GM15510 (cell line): ENCODE data around the gene FBXW10B.
"Not testable (repeated sequence)": the region's sequence is repeated elsewhere in the genome, so short reads cannot be mapped to it uniquely, and the experiment has no call there.

Experiments used
- POLR2A ChIP-seq: IDR thresholded peaks from 3 replicates; pipeline ENCODE4 v1.6.1; 2011; ENCODE audit warnings: borderline replicate concordance; ENCODE audit not compliant: insufficient read length; ENCODE audit errors: extremely low read depth

Gene FBXW10B

GRCh38 chr17:15619331-15620058, at the start of gene FBXW10B:
FBXW10B (minus strand) TSS chr17:15619704; CDS start chr17:15619512, 192 bp downstream.
- not testable (repeated sequence) for TF ChIP-seq POLR2A

GRCh38 chr17:15663691-15664090, 44.2 kb upstream of the FBXW10B start:
- no peak for TF ChIP-seq POLR2A

DNA sequence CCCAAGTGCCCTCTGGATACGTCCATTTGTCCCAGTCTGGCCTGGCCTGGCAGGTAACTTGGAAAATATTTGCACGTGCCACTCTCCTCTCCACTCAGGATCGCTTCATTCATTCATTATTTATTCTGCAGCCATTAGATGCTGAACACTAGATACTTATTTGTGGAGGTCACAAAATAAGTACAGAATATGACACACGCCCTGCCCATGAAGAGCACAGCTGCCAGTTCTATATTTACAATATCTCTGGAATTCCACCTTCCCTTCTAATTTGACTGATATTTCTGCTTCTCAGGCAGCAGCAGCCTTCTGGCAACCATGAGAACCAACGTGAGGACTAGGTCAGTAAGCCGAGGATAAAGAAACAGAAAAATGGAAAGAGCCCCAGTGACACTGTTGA, 43.7 kb upstream of the FBXW10B start:
- no peak for TF ChIP-seq POLR2A

DNA sequence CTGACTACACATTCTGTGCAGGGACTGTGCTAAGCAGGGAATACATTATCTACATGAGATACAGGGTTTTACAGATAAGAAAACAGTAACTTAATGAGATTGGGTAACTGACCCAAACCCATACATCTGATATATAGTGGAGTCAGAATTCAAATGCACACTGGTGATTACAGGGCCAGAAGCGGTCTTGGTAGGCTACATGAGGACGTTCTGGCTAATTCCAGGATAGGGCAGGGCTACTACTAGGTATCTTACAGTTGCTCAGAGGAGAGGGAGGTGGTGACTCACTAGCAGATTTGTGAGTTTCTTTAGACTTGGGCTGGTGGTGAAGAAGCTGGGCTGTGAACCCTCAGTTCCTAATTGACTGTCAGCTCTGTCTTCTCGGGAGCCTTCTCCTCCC, 43.2 kb upstream of the FBXW10B start:
- no peak for TF ChIP-seq POLR2A

DNA sequence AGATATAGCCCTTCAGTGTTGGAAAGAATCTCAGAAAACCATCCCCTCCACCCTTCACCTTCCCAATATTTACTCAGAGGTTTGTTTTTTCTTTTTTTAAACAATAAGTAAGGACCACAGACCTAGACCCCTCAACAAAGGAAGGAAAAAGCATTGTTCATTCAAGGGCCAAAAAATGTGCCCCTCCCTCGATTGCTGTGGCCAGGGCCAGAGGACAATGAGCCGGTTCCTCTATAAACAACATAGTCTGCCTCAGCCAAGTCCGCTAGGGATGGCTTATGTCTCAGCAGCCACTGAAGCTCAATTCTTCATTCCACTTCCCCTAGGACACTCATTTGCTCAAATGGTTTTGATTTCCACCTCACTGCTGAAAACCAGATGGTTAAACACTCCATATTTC, 40.6 kb upstream of the FBXW10B start:
- TF ChIP-seq POLR2A: no peak

DNA sequence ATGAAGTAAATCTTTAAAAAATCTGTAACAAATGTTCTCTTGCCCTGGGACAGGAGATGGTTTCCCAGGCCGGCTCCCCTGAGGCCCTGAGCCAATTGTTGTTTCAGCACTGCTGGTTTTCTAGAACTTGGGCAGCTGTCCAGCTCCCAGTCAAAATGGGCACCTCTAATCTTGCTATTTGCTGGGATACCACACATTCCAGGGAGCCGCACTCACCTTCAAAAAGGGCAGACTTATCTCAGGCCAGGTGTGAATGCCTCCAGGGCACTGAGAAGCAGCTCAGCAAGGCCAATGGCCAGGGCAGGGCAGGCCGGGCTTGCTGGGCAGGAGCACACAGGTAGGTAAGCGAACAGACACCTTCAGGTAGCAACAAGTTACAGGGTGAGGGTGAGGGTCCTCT, 40.2 kb upstream of the FBXW10B start:
- no peak for TF ChIP-seq POLR2A

DNA sequence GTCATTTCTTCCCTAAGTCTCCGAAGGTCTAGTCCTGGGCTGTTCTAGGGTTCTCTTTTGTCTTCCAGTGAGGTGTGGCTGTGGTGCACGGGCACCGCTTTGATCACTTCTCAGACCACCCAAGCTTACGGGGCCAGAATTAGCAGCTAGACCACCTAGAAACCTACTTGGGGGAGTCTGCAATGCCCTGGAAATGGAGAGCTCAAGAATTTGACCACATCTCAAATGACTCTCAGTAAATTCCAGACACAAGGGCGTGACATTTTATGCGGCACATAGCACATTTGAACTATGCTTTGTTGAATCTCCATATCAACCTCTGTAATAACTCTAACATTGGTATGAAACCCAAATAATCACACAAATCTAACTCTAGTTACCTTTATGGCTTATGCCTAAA, 39.7 kb upstream of the FBXW10B start:
- TF ChIP-seq POLR2A: no peak

DNA sequence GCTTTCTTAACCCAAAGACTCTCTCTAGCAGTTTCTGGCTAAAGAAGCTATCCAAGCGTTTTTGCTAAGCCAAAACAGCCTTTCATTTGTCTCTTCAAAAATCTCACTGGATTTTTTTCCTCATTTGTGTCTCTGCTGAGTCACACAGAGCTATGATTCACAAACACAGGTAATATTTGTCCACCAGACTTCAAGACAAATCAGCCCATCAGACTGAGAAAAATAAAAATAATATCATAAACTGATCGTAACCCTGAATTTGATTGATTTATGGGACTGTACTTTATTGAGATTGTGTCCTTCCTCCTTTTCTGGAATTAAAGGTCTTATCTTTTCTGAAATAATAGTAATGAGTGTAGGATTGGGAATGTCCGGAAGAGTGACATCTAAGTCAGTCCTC, 38.8 kb upstream of the FBXW10B start:
- no peak for TF ChIP-seq POLR2A

DNA sequence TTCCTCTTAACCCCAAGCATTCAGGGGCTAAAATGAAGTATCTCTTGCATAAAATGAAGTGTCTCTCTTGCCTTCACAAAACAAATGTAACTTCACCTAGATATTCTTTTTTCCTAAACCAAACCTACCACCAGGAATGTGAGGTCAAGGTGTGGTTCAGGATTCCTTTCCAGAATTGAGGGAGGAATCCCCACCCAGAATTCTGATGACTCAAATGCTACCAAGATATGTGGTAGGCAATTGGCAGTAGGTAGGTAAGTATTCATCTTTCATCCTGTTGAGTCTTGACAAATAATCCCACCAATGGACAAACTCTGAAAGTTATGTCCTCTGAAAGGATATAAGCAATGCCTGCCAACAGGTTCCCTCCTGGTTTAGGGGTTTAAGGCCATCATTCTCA, 38.4 kb upstream of the FBXW10B start:
- no peak for TF ChIP-seq POLR2A

DNA sequence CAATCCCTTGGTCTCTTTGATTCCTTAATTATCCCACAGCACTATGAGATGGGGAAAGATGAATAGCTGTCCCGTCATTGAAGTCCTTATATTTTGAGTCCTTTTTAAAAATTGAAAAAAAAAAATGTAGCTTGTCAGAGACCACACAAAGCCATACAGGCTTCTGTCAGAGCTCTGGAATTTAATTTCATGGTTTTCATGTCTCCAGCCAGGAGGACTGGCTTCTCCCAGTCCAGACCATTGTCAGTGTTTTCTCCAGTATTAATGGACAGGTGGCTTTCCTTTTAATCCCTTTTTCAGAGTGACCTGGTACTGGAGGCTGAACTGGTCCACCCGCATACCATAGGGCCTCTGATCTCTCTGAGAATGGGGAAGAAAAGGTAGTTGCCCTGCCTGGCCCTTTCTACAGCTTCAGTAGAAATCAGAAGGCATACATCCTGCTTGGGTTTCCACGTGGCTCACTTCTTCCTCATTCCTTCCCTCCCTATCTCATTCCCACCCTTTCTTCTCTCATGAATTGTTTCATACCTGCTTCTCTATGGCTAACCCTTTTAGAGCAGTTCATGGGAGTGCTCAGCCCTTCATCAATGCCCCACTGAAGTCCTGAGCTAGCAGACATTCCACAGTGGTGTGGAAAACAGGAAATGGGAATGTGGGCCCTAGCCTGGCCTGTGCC, 35.5 kb upstream of the FBXW10B start:
- no peak for TF ChIP-seq POLR2A

GRCh38 chr17:15652960-15653359, 33.5 kb upstream of the FBXW10B start:
- TF ChIP-seq POLR2A: no peak

- no peak for TF ChIP-seq POLR2A
Observed at GRCh38 chr17:15651583-15652110, 32.1 kb upstream of the FBXW10B start.

DNA sequence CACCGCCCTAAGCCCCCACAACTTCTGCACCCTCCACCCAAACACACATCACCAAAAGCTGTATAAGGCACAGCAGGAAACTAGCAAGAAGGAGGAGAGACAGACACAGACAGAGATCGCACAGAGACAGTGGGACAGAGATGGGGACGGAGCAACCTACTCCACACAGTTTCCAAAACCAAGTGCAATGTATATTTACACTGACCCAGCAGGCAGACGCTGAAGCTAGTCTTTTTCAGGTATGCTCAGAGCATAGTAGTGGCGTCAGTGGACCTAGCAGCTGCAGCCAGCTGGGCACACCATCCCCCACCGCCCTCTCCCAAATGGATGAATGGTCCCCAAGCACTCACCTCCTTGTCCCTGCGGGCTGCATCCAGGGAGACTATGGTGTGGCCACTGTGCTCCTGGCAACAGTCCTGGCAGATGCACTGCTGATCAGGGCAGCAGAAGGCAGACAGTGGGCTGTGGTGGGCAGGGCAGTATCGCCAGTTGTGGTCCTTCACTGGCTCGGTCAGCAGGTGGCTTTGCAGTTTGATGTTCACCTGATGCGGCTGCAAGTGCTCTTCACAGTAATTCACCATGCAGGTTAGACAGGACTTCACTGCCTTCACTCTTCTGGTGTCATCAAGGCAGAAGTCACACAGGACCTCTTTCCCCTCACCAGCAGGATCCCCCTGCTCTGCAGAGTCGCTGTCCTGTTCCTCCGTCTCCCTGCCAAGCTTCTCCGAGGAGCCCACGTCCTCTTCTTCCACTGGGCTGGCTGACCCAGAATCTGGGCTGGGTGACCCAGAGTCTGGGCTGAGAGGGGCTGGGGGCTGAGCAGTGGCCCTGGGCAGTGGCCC, 31.5 kb upstream of the FBXW10B start:
- TF ChIP-seq POLR2A: no peak

GRCh38 chr17:15649861-15650421, 30.4 kb upstream of the FBXW10B start:
- TF ChIP-seq POLR2A: no peak

- no peak for TF ChIP-seq POLR2A
Observed at GRCh38 chr17:15648386-15648785, 28.9 kb upstream of the FBXW10B start.
